K562 (cell line): Measurements from ENCODE around the gene SLX4IP.

ENCODE experiments used
- CEBPZ ChIP-seq: fragments of 150-350 bp; IDR thresholded peaks from 2 replicates; pipeline ENCODE4 v1.6.1; 2014; ENCODE audit warnings: low read depth, mild to moderate bottlenecking, low read length, borderline replicate concordance
- CTCF ChIP-seq, 3 experiments: IDR thresholded peaks in 2 of 3; conservative IDR thresholded peaks in 1 of 3; 2 replicates each; pipeline ENCODE4 v1.5.1; 2011 to 2012; ENCODE audit warnings: low read length in 3 of 3, mild to moderate bottlenecking in 3 of 3, control low read depth in 2 of 3, improper control_type of control experiment in 1 of 3, inconsistent platforms in 1 of 3, low read depth in 1 of 3, mixed read lengths in 1 of 3, moderate library complexity in 1 of 3; ENCODE audit not compliant: insufficient read depth in 2 of 3
- MED1 ChIP-seq: sonication (generic); formaldehyde crosslinking; IDR thresholded peaks from 2 replicates; pipeline ENCODE4 v1.8.1; 2023; ENCODE audit warnings: missing genetic modification reagents, borderline replicate concordance
- ZBTB33 ChIP-seq: sonication (generic); formaldehyde crosslinking; IDR thresholded peaks from 2 replicates; pipeline ENCODE4 v1.8.1; 2023; ENCODE audit warnings: mild to moderate bottlenecking, missing genetic modification reagents
- ZBTB8A ChIP-seq: fragments of 450-650 bp; IDR thresholded peaks from 2 replicates; pipeline ENCODE4 v1.6.1; 2018; ENCODE audit warnings: mild to moderate bottlenecking, moderate library complexity; ENCODE audit not compliant: partially characterized antibody
- TF ChIP-seq, protein P1 (sequence below): fragments of 450-650 bp; formaldehyde crosslinking; conservative IDR thresholded peaks from 2 replicates; pipeline ENCODE4 v1.4.0; 2022; ENCODE audit warnings: mild to moderate bottlenecking, missing genetic modification characterization

- TF ChIP-seq CTCF (IDR thresholded peaks at IDR 0.05 in 2 of 3, conservative IDR thresholded peaks at IDR 0.05 in 1 of 3; ENCODE audit: insufficient read depth in 2 of 3, low read depth in 1 of 3, low read length in 3 of 3) (no peak), MED1 (CRISPR knock-in tag) (no peak), ZBTB33 (CRISPR knock-in tag) (no peak), ZBTB8A (no peak), CEBPZ (no peak)
- TF ChIP-seq, protein P1, sequence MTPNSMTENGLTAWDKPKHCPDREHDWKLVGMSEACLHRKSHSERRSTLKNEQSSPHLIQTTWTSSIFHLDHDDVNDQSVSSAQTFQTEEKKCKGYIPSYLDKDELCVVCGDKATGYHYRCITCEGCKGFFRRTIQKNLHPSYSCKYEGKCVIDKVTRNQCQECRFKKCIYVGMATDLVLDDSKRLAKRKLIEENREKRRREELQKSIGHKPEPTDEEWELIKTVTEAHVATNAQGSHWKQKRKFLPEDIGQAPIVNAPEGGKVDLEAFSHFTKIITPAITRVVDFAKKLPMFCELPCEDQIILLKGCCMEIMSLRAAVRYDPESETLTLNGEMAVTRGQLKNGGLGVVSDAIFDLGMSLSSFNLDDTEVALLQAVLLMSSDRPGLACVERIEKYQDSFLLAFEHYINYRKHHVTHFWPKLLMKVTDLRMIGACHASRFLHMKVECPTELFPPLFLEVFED (CRISPR knock-in tag), result no peak
These were observed 230.7 kb downstream of the SLX4IP start for GRCh38 chr20:10665791-10666190.
